Fibroblast of pulmonary artery (primary cell): ENCODE results near the gene CACNG6.
"Not testable (repeated sequence)": the region's sequence is repeated elsewhere in the genome, so short reads cannot be mapped to it uniquely, and the experiment has no call there.

Experiments used
- DNase-seq: peaks from one replicate; pipeline ENCODE4 v3.0.0-alpha.2; 2010; ENCODE audit warnings: low read depth
- H3K4me3 ChIP-seq: replicated peaks from 2 replicates; pipeline ENCODE4 v1.5.1; 2011; ENCODE audit warnings: low read depth, mild to moderate bottlenecking, control low read depth, low read length, moderate library complexity
- TF ChIP-seq, protein P1 (sequence below): IDR thresholded peaks from 2 replicates; pipeline ENCODE4 v1.5.1; 2011; ENCODE audit warnings: mild to moderate bottlenecking, control low read depth, low read length, inconsistent platforms; ENCODE audit errors: missing control alignments

CACNG6 gene

DNA sequence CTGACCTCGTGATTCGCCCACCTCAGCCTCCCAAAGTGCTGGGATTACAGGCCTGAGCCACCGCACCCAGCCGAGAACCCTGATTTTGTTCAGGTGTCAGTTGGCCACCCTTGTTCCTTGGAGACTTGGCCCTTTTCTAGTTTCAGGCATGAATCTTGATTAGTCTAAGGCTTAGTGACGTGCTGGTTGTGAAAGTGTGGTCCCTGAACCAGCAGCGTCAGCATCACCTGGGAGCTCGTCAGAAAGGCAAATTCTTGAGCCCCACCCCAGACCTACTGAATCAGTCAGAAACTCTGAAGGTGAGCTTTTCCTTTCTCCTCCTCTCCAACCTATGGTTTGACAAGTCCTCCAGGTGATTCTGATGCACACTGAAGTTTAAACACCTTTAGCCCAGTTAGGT lies 35.2 kb downstream of the CACNG6 start:
- no peak for DNase-seq
- H3K4me3 ChIP-seq = no peak overlapping the region
- TF ChIP-seq, protein P1, sequence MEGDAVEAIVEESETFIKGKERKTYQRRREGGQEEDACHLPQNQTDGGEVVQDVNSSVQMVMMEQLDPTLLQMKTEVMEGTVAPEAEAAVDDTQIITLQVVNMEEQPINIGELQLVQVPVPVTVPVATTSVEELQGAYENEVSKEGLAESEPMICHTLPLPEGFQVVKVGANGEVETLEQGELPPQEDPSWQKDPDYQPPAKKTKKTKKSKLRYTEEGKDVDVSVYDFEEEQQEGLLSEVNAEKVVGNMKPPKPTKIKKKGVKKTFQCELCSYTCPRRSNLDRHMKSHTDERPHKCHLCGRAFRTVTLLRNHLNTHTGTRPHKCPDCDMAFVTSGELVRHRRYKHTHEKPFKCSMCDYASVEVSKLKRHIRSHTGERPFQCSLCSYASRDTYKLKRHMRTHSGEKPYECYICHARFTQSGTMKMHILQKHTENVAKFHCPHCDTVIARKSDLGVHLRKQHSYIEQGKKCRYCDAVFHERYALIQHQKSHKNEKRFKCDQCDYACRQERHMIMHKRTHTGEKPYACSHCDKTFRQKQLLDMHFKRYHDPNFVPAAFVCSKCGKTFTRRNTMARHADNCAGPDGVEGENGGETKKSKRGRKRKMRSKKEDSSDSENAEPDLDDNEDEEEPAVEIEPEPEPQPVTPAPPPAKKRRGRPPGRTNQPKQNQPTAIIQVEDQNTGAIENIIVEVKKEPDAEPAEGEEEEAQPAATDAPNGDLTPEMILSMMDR = no peak

DNA sequence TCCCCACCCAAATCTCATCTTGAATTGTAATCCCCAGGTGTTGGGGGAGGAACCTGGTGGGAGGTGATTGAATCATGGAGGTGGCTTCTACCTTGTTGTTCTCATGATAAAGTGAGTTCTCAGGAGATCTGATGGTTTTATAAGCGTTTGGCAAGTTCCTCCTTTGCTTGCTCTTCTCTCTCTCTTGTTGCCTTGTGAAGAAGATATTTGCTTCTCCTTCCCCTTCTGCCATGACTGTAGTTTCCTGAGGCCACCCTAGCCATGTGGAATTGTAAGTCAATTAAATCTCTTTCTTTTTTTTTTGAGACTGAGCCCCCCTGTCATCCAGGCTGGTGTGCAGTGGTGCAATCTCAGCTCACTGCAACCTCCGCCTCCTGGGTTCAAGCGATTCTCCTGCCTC lies 37.9 kb downstream of the CACNG6 start:
- no peak for DNase-seq
- no peak overlapping the region for H3K4me3 ChIP-seq
- TF ChIP-seq, protein P1 = no peak

DNA sequence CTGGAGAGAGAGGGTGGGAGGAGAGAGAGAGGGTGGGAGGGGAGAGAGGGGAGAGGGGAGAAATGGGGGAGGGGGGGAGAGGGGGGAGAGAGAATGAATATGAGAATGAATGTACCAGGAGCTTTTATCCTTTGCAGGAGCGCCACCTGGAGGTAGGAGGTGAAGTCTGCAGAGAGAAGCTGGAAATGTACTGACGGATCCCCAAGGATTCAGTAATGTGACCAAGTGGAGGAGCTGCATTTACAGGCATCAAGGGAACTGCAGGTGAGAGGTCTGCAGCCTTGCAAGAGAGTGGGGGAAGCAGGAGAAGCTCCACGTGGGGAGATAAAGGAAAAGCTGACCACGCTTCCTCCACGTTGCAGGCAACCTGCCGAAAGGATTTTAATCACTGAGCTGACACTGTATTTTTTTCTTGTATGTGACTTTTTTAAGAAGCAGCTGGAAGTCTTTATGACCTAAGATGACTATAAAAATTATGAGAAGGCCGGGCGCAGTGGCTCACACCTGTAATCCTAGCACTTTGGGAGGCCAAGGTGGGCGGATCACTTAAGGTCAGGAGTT lies 38.6 kb downstream of the CACNG6 start:
- DNase-seq = peak; percentile 82
- TF ChIP-seq, protein P1 = peak; percentile 75
- no peak overlapping the region for H3K4me3 ChIP-seq

DNA sequence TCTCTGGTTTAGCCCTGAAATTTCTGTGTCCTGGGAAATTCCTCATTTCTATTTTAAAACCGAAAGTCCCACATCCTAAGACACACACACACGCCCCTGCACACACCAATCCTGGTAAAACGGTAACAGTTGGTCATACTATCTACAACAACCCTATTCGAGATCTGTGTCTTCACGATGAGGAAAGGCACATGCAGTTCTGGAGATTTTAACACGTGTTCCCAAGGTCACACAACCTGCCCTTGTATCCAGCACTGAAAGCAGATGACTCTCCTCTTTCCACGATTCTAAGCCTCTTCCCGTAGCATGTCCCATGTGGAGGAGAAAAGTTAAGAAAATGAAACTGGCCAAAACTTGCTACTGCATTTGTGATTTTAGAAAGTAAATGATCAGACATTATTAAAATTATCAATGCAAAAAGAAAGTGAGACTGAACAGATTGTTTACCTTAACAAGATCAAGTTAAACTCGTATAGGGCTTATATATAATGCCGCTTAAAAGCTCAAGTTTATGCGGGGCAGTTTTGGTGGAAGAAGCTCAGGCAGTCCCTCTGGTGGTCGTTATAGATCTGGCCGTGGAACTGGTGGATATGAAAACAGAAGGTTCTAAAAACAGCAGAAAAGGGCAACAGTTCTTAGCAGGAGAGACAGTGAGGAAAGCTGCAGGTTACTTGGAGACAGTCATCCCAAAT lies 39.6 kb downstream of the CACNG6 start:
- H3K4me3 ChIP-seq = no peak overlapping the region
- TF ChIP-seq, protein P1 = peak; percentile 57
- peak; percentile 49 for DNase-seq

DNA sequence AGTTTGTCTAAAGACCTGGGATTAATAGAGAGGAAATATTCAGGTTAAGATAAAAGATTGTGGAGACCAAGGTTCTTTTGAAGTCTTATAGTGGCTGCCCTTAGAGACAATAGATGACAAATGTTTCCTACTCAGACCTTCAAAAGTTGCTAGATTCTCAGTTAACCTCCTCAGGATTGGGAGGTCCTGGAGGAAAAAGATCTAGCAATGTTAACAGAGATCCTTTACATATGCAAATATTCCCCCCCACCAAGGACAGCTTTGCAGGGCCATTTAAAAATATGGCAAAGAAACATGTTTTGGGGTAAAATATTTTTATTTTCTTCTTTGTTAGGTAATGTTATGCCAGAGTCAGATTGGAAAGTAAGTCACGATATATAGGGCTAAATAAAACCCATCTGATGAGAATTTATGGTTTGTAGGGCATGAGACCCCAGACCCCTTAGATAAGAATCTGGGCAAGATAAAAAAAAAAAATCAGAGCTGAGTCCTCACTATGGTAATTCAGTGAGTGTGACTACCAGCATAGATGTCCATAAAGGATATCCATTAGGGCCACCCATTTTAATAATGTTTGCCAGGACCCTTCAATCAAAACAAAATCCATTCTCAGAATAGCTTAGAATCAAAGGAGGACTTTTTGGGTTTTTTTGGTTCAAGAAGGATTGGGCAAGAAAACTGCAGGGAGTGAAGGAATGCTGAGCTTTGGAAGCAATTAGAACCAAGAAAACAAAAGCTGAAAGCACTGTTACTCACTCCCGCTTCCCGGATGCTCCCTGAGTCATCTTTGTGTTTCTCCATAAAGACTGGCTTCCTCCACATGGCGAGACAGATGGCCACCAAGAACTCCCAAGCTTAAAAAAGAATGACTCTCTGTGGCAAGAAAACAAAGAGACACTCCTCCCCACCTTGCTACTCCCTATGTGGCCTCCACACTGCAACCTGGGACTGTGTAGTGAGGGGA lies 44.1 kb downstream of the CACNG6 start:
- DNase-seq = peak; percentile 92
- TF ChIP-seq, protein P1 = no peak

DNA sequence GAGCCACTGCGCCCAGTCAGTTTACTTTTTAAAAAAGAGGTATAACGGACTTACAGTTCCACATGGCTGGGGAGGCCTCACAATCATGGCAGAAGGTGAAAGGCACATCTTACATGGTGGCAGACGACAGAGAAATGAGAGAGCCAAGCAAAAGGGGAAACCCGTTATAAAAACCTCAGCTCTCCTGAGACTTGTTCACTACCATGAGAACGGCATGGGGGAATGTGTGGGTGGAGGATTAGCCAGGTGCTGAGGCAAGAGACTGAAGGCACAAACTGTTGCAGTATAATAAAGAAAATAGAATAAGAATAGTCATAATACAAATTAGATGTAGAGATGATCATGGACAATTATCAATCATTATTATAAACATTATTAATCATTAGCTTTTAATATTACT lies 45.1 kb downstream of the CACNG6 start:
- H3K4me3 ChIP-seq, DNase-seq: not testable (repeated sequence)

More for the DNA sequence above, 44.1 kb downstream of the CACNG6 start:
- H3K4me3 ChIP-seq = no peak overlapping the region

DNA sequence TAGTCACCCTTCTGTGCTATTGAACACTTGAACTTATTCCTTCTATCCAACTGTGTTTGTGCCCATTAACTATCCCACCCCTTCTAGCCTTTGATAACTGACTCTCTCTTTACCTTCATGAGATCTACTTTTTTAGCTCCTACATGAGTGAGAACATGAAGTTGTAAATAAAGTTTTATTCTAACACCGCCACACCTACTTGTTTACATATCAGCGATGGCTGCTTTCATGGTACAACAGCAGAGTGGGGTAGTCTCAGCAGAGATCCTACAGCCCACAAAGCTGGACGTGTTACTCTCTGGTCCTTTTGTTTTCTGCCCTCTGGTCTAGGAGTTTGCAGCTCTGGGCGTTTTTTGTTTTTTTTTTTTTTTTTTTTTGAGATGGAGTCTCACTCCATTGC lies 48.6 kb downstream of the CACNG6 start:
- TF ChIP-seq, protein P1 = no peak
- no peak for DNase-seq
- H3K4me3 ChIP-seq = no peak overlapping the region
